ENCODE results near the gene COL9A3. TPM values are rescaled to one million over a fixed set of nuclear protein-coding genes. Genes with fewer than 3 reads are reported as not detected.
A peak's percentile ranks its signal among the peaks of the same experiment; 100 is the strongest.

Gene COL9A3
- total RNA-seq, 1 donor from 2014 or later: 8.9 TPM

DNA sequence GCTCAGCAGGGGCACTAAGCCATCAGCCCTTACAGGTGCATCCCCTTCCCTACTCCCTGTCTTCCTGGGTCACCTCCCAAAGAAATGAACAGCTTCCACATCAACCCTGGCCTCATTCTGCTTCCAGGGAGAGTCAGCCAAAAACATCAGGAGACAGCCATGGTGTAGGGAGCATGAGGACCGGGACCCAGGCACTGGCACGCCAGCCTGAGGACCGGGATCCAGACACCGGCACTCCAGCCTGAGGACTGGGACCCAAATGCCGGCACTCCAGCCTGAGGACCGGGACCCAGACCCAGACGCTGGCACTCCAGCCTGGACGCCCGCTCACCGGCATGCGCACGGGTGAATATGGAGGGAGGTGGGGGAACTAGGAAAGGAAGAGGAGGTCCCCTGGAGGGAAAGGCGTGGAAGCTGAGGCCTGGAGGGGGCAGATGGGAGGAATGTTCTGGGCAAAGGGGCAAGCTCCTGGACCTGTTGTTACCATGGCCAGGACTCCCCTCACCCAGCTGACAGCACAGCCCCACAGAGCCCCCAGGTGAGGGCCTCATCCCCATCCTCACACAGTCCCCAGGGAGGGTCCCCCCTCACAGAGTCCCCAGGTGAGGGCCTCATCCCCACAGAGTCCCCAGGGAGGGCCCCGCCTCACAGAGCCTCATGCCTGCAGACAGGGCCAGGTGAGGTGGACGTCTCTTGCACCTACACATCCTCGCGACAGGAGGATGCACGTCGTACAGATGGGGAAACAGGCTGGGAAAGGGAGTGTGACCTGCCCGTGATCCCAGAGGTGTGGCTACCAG lies 46.5 kb upstream of the COL9A3 start:
- DNase-seq (ENCODE audit: low spot score): peak; percentile 72
- Mint-ChIP-seq H3K4me3 (ENCODE audit: unreplicated experiment) (no peak overlapping the region), H3K4me1 (ENCODE audit: low read depth) (peaks cover 18% of the 10 kb centered on the region), H3K36me3 (ENCODE audit: low read depth) (no peaks in the 10 kb centered on the region), H3K27ac (ENCODE audit: unreplicated experiment) (no peak overlapping the region), H3K9me3 (ENCODE audit: low read depth) (no peaks in the 10 kb centered on the region), H3K27me3 (ENCODE audit: low read depth) (peaks cover 26% of the 10 kb centered on the region)
- TF ChIP-seq, protein P1, sequence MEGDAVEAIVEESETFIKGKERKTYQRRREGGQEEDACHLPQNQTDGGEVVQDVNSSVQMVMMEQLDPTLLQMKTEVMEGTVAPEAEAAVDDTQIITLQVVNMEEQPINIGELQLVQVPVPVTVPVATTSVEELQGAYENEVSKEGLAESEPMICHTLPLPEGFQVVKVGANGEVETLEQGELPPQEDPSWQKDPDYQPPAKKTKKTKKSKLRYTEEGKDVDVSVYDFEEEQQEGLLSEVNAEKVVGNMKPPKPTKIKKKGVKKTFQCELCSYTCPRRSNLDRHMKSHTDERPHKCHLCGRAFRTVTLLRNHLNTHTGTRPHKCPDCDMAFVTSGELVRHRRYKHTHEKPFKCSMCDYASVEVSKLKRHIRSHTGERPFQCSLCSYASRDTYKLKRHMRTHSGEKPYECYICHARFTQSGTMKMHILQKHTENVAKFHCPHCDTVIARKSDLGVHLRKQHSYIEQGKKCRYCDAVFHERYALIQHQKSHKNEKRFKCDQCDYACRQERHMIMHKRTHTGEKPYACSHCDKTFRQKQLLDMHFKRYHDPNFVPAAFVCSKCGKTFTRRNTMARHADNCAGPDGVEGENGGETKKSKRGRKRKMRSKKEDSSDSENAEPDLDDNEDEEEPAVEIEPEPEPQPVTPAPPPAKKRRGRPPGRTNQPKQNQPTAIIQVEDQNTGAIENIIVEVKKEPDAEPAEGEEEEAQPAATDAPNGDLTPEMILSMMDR (IDR thresholded peaks at IDR 0.05): no peak

DNA sequence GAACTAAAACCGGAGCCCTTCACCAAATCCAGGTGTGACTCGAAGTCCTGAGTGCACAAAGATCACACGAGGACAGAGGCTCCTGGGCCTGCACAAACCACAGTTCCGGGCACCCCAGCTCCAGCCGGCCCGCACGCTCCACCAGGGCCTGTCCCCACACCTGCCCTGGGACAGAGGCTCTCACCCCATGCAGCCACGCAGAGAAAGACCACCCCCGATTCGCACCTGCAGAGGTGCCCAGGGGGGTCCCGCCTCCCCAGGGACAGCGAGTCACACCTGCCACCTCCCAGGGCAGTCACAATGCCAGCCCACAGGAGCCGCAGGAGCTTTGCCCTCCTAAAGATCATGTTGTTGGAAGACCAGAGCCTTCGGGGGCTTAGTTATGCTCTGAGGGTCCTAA lies 45.9 kb upstream of the COL9A3 start:
- no peak overlapping the region for H3K27ac Mint-ChIP-seq (ENCODE audit: unreplicated experiment)
- DNase-seq (ENCODE audit: low spot score): peak; percentile 65
- H3K4me1 Mint-ChIP-seq (ENCODE audit: low read depth): peaks cover 18% of the 10 kb centered on the region
- no peaks in the 10 kb centered on the region for H3K9me3 Mint-ChIP-seq (ENCODE audit: low read depth)
- peaks cover 30% of the 10 kb centered on the region for H3K27me3 Mint-ChIP-seq (ENCODE audit: low read depth)
- H3K4me3 Mint-ChIP-seq (ENCODE audit: unreplicated experiment): no peak overlapping the region
- TF ChIP-seq, protein P1 (IDR thresholded peaks at IDR 0.05): no peak
- no peaks in the 10 kb centered on the region for H3K36me3 Mint-ChIP-seq (ENCODE audit: low read depth)

DNA sequence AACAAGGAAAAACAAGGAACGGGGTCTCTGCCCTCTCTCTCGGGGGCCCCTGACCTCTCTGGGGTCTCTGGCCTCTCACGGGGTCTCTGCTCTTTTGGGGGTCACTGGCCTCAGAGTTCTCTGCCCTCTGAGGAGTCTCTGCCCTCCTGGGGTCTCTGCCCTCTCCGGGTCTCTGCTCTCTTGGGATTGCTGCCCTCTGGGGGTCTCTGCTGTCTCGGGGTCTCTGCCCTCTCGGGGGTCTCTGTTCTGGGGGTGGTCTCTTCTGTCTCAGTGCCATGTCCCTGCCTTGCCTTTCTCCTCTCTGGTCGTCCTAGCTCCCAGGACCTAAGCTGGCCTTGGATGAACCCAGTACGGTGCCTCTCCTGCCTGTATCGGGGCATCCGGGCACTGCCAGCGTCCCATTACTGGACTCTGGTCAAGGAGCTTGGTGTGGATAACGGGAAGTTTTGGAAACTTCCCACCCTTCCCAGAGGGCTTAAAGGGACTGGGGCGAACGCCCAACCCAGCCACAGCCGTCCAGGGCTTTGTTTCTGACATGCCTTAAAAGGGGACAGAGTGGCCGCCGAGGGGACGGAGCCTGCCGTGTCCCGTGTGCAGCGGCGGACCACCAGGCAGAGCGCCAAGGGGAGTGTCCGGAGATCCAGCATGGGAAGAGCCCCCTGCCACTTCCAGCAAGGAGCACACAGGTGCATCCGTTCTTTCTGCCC lies 45.3 kb upstream of the COL9A3 start:
- DNase-seq (ENCODE audit: low spot score): peak; percentile 81
- Mint-ChIP-seq H3K27ac (ENCODE audit: unreplicated experiment) (no peak overlapping the region), H3K36me3 (ENCODE audit: low read depth) (no peaks in the 10 kb centered on the region)

DNA sequence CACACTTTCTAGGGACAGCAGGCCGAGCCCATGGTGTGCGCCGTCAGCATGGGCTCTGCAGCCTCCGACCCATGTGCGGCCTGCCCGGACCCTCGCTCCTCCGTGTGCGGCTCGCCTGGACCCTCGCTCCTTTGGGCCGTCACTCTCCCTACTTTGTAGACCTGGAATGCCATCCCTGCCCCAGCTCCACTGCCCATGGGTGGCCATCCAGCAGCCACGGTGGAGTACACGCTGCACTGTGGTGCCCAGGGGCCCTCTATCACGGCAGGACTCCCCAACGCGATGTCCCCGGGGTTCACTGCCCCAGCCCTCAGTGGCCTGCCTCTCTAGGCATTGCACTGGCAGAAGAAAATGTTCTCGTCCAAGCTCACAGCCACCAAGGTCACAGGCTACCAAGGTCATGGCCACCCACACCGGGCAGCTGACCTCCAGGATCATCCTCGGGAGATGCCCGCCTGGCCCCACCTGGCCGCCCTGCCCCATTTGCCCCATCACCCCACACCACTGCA lies 44.7 kb upstream of the COL9A3 start:
- no peak for DNase-seq (ENCODE audit: low spot score)
- Mint-ChIP-seq H3K36me3 (ENCODE audit: low read depth) (no peaks in the 10 kb centered on the region), H3K27me3 (ENCODE audit: low read depth) (peaks cover 25% of the 10 kb centered on the region), H3K27ac (ENCODE audit: unreplicated experiment) (no peak overlapping the region), H3K4me3 (ENCODE audit: unreplicated experiment) (no peak overlapping the region), H3K9me3 (ENCODE audit: low read depth) (no peaks in the 10 kb centered on the region), H3K4me1 (ENCODE audit: low read depth) (peaks cover 18% of the 10 kb centered on the region)
- TF ChIP-seq, protein P1 (IDR thresholded peaks at IDR 0.05): no peak

More for the DNA sequence above, 45.3 kb upstream of the COL9A3 start:
- Mint-ChIP-seq H3K4me1 (ENCODE audit: low read depth) (peaks cover 18% of the 10 kb centered on the region), H3K27me3 (ENCODE audit: low read depth) (peaks cover 27% of the 10 kb centered on the region), H3K9me3 (ENCODE audit: low read depth) (no peaks in the 10 kb centered on the region), H3K4me3 (ENCODE audit: unreplicated experiment) (no peak overlapping the region)
- TF ChIP-seq, protein P1 (IDR thresholded peaks at IDR 0.05): no peak

DNA sequence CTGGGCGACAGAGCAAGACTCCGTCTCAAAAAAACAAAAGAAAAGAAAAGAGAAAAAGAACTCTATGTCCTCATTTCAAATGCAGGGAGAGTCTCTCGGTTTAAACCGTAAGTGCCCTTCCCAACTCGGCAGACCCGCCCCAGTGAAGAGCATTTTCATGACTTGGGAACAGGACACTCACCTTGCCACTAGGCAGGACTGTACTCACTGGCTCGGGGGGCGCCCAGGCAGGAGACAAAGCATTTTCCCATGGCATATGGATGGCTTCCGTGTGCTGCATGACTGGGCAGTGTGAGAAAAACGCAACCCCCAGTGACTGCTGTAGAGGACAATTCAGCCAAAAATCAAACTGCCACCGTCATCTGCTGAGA lies 44.2 kb upstream of the COL9A3 start:
- Mint-ChIP-seq H3K4me3 (ENCODE audit: unreplicated experiment) (no peak overlapping the region), H3K9me3 (ENCODE audit: low read depth) (no peaks in the 10 kb centered on the region), H3K36me3 (ENCODE audit: low read depth) (no peaks in the 10 kb centered on the region), H3K4me1 (ENCODE audit: low read depth) (peaks cover 18% of the 10 kb centered on the region), H3K27ac (ENCODE audit: unreplicated experiment) (no peak overlapping the region), H3K27me3 (ENCODE audit: low read depth) (peaks cover 25% of the 10 kb centered on the region)
- DNase-seq (ENCODE audit: low spot score): no peak
- TF ChIP-seq, protein P1 (IDR thresholded peaks at IDR 0.05): no peak

All from chondrocyte (in vitro differentiated cells).